IMR-90 (cell line): Measurements from ENCODE around the gene ACSL4. TPM values are rescaled to one million over a fixed set of nuclear protein-coding genes. Genes with fewer than 3 reads are reported as not detected.

ENCODE experiments used
- ATAC-seq: fragments of 200-7000 bp; cut with Tn5 transposase; 2 replicates; pipeline ENCODE4 v1.9.1; 2020; ENCODE audit warnings: low read depth, mild to moderate bottlenecking, moderate library complexity
- BruUV-seq: library from RNA; stranded (reverse); fragments of 400-500 nt; replicated peaks from 2 replicates; lab custom pipeline; 2021; lab: Mats Ljungman, UMichigan
- CTCF ChIA-PET: fragments of 300-600 bp; formaldehyde crosslinking; extraction: SDS; loops from one replicate; lab custom pipeline; 2021; ENCODE audit warnings: antibody characterized with exemption; lab: Yijun Ruan, JAX
- POLR2A ChIA-PET: fragments of 300-600 bp; sonication (Branson Sonifier 250); formaldehyde crosslinking; loops from one replicate; lab custom pipeline; 2022; ENCODE audit warnings: antibody characterized with exemption; ENCODE audit not compliant: unreplicated experiment; lab: Charles Lee
- DNase-seq: peaks from one replicate; pipeline ENCODE4 v3.0.0; 2013
- H2AFZ ChIP-seq: replicated peaks from 2 replicates; pipeline ENCODE3; 2013; ENCODE audit warnings: low read length, mild to moderate bottlenecking; ENCODE audit not compliant: poor library complexity
- H2AK5ac ChIP-seq: 2 replicates; pipeline ENCODE4 v1.6.1; 2013; ENCODE audit warnings: low read depth, low read length, inconsistent platforms
- H2AK9ac ChIP-seq: replicated peaks from 2 replicates; pipeline ENCODE3; 2013; ENCODE audit warnings: mild to moderate bottlenecking, low read depth, low read length, moderate library complexity; ENCODE audit not compliant: poor library complexity
- H2BK120ac ChIP-seq: 2 replicates; pipeline ENCODE4 v1.6.1; 2013; ENCODE audit warnings: low read depth, low read length, inconsistent platforms
- H2BK15ac ChIP-seq: 3 replicates; pipeline ENCODE4 v1.6.1; 2013; ENCODE audit warnings: low read depth, low read length, inconsistent platforms
- H2BK20ac ChIP-seq: 2 replicates; pipeline ENCODE4 v1.6.1; 2013; ENCODE audit warnings: low read depth, mild to moderate bottlenecking, inconsistent platforms, low read length, moderate library complexity
- H2BK5ac ChIP-seq: 2 replicates; pipeline ENCODE4 v1.6.1; 2013; ENCODE audit warnings: mild to moderate bottlenecking, low read depth, low read length, inconsistent platforms; ENCODE audit not compliant: poor library complexity, severe bottlenecking
- H3K14ac ChIP-seq: replicated peaks from 2 replicates; pipeline ENCODE4 v1.6.1; 2013; ENCODE audit warnings: low read depth, low read length, inconsistent platforms
- H3K18ac ChIP-seq: 2 replicates; pipeline ENCODE4 v1.6.1; 2013; ENCODE audit warnings: low read depth, low read length, control low read depth
- H3K23ac ChIP-seq: 2 replicates; pipeline ENCODE4 v1.6.1; 2013; ENCODE audit warnings: low read depth, low read length, inconsistent platforms
- H3K27ac ChIP-seq: 2 replicates; pipeline ENCODE4 v1.5.1; 2013; ENCODE audit warnings: mild to moderate bottlenecking, control low read depth, low read length; ENCODE audit not compliant: insufficient read depth
- H3K27me3 ChIP-seq: 2 replicates; pipeline ENCODE4 v1.6.1; 2013; ENCODE audit warnings: low read length; ENCODE audit not compliant: control insufficient read depth, insufficient read depth
- H3K36me3 ChIP-seq: 2 replicates; pipeline ENCODE4 v1.6.1; 2013; ENCODE audit warnings: low read length, mixed read lengths; ENCODE audit not compliant: control insufficient read depth, insufficient read depth
- H3K4ac ChIP-seq: 2 replicates; pipeline ENCODE4 v1.6.1; 2013; ENCODE audit warnings: low read depth, low read length, inconsistent platforms
- H3K4me1 ChIP-seq: 2 replicates; pipeline ENCODE4 v1.6.1; 2013; ENCODE audit warnings: low read length, mixed read lengths; ENCODE audit not compliant: control insufficient read depth, insufficient read depth
- H3K4me2 ChIP-seq: 2 replicates; pipeline ENCODE4 v1.6.1; 2013; ENCODE audit warnings: low read depth, mild to moderate bottlenecking, control low read depth, low read length, moderate library complexity
- H3K4me3 ChIP-seq: 2 replicates; pipeline ENCODE4 v1.5.1; 2013; ENCODE audit warnings: low read depth, mild to moderate bottlenecking, control low read depth, low read length, moderate library complexity; ENCODE audit not compliant: insufficient read depth
- H3K56ac ChIP-seq: 2 replicates; pipeline ENCODE4 v1.6.1; 2013; ENCODE audit warnings: low read length, inconsistent platforms; ENCODE audit not compliant: insufficient read depth; ENCODE audit errors: extremely low read depth
- H3K79me1 ChIP-seq, 2 experiments: 2 replicates each; pipeline ENCODE4 v1.6.1; 2013; ENCODE audit warnings: low read length in 2 of 2, inconsistent platforms in 1 of 2, low read depth in 1 of 2
- H3K9ac ChIP-seq: 2 replicates; pipeline ENCODE4 v1.6.1; 2013; ENCODE audit warnings: low read depth, low read length, control low read depth
- H3K9me1 ChIP-seq: 2 replicates; pipeline ENCODE4 v1.6.1; 2013; ENCODE audit warnings: low read length, inconsistent platforms; ENCODE audit not compliant: insufficient read depth
- H3K9me3 ChIP-seq: 2 replicates; pipeline ENCODE4 v1.6.1; 2013; ENCODE audit warnings: low read length; ENCODE audit not compliant: control insufficient read depth, insufficient read depth
- H4K20me1 ChIP-seq: 2 replicates; pipeline ENCODE4 v1.6.1; 2013; ENCODE audit warnings: low read length, inconsistent platforms; ENCODE audit not compliant: insufficient read depth
- H4K5ac ChIP-seq: 2 replicates; pipeline ENCODE4 v1.6.1; 2013; ENCODE audit warnings: mild to moderate bottlenecking, low read depth, low read length, control low read depth
- H4K8ac ChIP-seq, 2 experiments: 2 replicates each; pipeline ENCODE4 v1.6.1; 2013; ENCODE audit warnings: low read depth in 2 of 2, low read length in 2 of 2, control low read depth in 1 of 2, inconsistent platforms in 1 of 2
- H4K91ac ChIP-seq: 2 replicates; pipeline ENCODE4 v1.6.1; 2013; ENCODE audit warnings: low read depth, low read length, inconsistent platforms; ENCODE audit not compliant: insufficient read depth
- CHD1 ChIP-seq: IDR thresholded peaks from 2 replicates; pipeline ENCODE4 v1.6.1; 2012; ENCODE audit warnings: low read depth, low read length, improper control_type of control experiment
- FOS ChIP-seq: fragments of 150-350 bp; IDR thresholded peaks from 2 replicates; pipeline ENCODE4 v1.6.1; 2016; ENCODE audit warnings: low read depth, low read length
- RAD21 ChIP-seq: IDR thresholded peaks from 2 replicates; pipeline ENCODE4 v1.6.1; 2012; ENCODE audit warnings: low read length, improper control_type of control experiment
- SMC3 ChIP-seq: fragments of 150-350 bp; IDR thresholded peaks from 2 replicates; pipeline ENCODE4 v1.6.1; 2016; ENCODE audit warnings: low read depth, mild to moderate bottlenecking, antibody characterized with exemption, low read length, moderate library complexity
- WGBS, 2 experiments: methylation state at CpG; one replicate each; pipeline versions ENCODE4 v1.1.5 to v1.1.7; 2013; ENCODE audit warnings: missing lambda C conversion rate in 2 of 2; ENCODE audit not compliant: insufficient read length in 1 of 2; ENCODE audit errors: extremely low coverage in 2 of 2; 5-methylcytosine and 5-hydroxymethylcytosine counted together
- dilution Hi-C: fragments of 300-500 bp; cut with HindIII; formaldehyde crosslinking; loops from one replicate; pipeline ENCODE4 v1.14.3; 2018; ENCODE audit warnings: low sequenced_read_pairs; ENCODE audit not compliant: unreplicated experiment
- in situ Hi-C: fragments of 300-500 bp; cut with MboI; formaldehyde crosslinking; loops from 3 replicates; pipeline ENCODE4 v1.14.3; 2019; ENCODE audit warnings: low sequenced_read_pairs, inconsistent platforms, mixed read lengths
- intact Hi-C: fragments of 100-400 bp; cut with micrococcal nuclease; formaldehyde crosslinking; loops from 2 replicates; pipeline ENCODE4 v1.10.0; 2022
- polyA plus RNA-seq, 3 experiments: library from polyadenylated mRNA; depleted of rRNA; stranded (reverse); fragments of >200 nt; gene quantifications; 2 replicates each; pipeline ENCODE4 v1.2.3, GENCODE V29; 2012; ENCODE audit warnings: low replicate concordance in 1 of 3
- total RNA-seq: library from RNA; depleted of rRNA; stranded (reverse); fragments of >200 nt; gene quantifications from 2 replicates; pipeline ENCODE4 v1.2.3, GENCODE V29; 2012
- TF ChIP-seq, protein P1 (sequence below): fragments of 150-350 bp; IDR thresholded peaks from 2 replicates; pipeline ENCODE4 v1.6.1; 2017; ENCODE audit warnings: mild to moderate bottlenecking, antibody characterized with exemption, low read length, low read depth

Gene ACSL4
- total and polyA plus RNA-seq, 2 of the 4 experiments (the other 2 are of a cell fraction) = 29.6 to 59.7 TPM

DNA sequence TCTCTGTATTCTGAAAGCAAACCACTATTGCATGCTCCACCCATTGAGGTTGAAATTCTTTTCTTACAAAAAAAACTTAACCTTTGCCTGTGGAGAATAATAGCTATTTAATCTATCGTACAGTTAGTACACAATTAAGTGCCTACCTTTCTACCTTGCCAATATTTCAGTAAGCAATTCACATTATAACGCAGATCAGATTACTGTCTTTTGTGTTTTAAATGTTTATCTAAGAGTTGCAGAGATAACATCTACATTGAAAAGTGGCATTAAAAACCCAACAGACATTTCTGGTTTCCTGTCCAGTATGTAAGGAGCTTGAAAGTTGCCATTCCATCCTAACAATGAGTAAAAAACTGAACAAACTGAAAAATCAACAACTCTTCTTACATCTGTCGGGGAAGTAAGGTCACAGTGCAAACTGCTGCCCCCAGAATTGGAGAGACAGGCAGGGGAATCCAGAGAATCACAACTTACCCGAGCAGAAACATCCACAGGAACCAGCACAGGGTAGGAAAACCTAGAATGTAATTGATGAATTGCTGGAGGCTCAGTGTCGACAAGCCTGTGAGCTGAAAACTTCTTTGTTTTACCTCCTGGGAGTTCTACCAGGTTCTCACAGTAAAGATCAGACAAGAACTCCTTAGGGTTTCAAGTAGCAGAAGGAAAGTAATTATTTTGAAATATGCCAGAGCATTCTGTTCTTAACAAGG lies 27.3 kb upstream of the ACSL4 start:
- H2AFZ ChIP-seq = no peak overlapping the region

More for the DNA sequence above, 27.3 kb upstream of the ACSL4 start:
- Histone ChIP-seq H2BK15ac (no peak overlapping the region), H3K56ac (no peak overlapping the region), H2BK5ac (no peak overlapping the region), H3K79me1 (no peaks in the 10 kb centered on the region), H3K9ac (no peak overlapping the region), H4K20me1 (no peaks in the 10 kb centered on the region), H3K36me3 (no peaks in the 10 kb centered on the region), H2AK9ac (no peak overlapping the region), H4K8ac (no peak overlapping the region), H4K91ac (no peak overlapping the region), H3K27me3 (peaks cover 3% of the 10 kb centered on the region; the same call in 1 of the 2 replicates), H3K14ac (no peak overlapping the region), H3K23ac (no peak overlapping the region), H2AK5ac (no peak overlapping the region), H3K4me1 (no peaks in the 10 kb centered on the region), H3K18ac (no peak overlapping the region), H4K5ac (no peak overlapping the region), H3K4me2 (no peak overlapping the region), H2BK120ac (no peak overlapping the region), H3K4me3 (no peak overlapping the region), H3K9me1 (no peaks in the 10 kb centered on the region), H3K9me3 (no peaks in the 10 kb centered on the region), H2BK20ac (no peak overlapping the region), H3K27ac (no peak overlapping the region), H3K4ac (no peak overlapping the region)
- CTCF ChIA-PET = interaction anchor here (1.0 kb wide), 1 partner anchor 18 kb away, joined by 4 read pairs; no protein-coding TSS in a partner anchor
- DNase-seq (no peak), ATAC-seq (no peak)
- no TSS peak for BruUV-seq
- no CpG with 5 or more reads among the region's 5 CpGs for WGBS, 2 experiments
- dilution Hi-C loops (no loop called here), in situ Hi-C loops (no loop called here), intact Hi-C loops (no loop called here)
- POLR2A ChIA-PET = interaction anchor here (0.6 to 0.7 kb wide), 2 partner anchors 46 to 223 kb away, joined by 3 to 4 read pairs; no protein-coding TSS in a partner anchor
- TF ChIP-seq FOS = no peak
- TF ChIP-seq SMC3 = no peak
- TF ChIP-seq, protein P1, sequence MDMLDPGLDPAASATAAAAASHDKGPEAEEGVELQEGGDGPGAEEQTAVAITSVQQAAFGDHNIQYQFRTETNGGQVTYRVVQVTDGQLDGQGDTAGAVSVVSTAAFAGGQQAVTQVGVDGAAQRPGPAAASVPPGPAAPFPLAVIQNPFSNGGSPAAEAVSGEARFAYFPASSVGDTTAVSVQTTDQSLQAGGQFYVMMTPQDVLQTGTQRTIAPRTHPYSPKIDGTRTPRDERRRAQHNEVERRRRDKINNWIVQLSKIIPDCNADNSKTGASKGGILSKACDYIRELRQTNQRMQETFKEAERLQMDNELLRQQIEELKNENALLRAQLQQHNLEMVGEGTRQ = no peak
- TF ChIP-seq RAD21 = no peak
- no peak for TF ChIP-seq CHD1
